Measurements from ENCODE around the gene PARD3B.
A peak's percentile ranks its signal among the peaks of the same experiment; 100 is the strongest.

The PARD3B gene

GRCh38 chr2:204796581-204796980 is 251.3 kb downstream of the PARD3B start:
- DNase-seq (ENCODE audit: insufficient read length, low spot score) (no peak), FAIRE-seq (peak; percentile 40)

GRCh38 chr2:204799791-204800190 is 254.5 kb downstream of the PARD3B start:
- FAIRE-seq, result no peak
- no peak for DNase-seq (ENCODE audit: insufficient read length, low spot score)

- FAIRE-seq, result no peak
- DNase-seq (ENCODE audit: insufficient read length, low spot score), result no peak
These were observed 263.2 kb downstream of the PARD3B start for GRCh38 chr2:204808494-204808893.

GRCh38 chr2:204824751-204825453 is 279.6 kb downstream of the PARD3B start:
- no peak for FAIRE-seq
- no peak for DNase-seq (ENCODE audit: insufficient read length, low spot score)

GRCh38 chr2:204825681-204826080 is 280.4 kb downstream of the PARD3B start:
- no peak for DNase-seq (ENCODE audit: insufficient read length, low spot score)
- no peak for FAIRE-seq

GRCh38 chr2:204827701-204828590 is 282.7 kb downstream of the PARD3B start:
- DNase-seq (ENCODE audit: insufficient read length, low spot score) (no peak), FAIRE-seq (no peak)

- no peak for DNase-seq (ENCODE audit: insufficient read length, low spot score)
- no peak for FAIRE-seq
These were observed 289.6 kb downstream of the PARD3B start for GRCh38 chr2:204834716-204835384.

- FAIRE-seq (no peak), DNase-seq (ENCODE audit: insufficient read length, low spot score) (no peak)
These were observed 290.5 kb downstream of the PARD3B start for GRCh38 chr2:204835786-204836185.

GRCh38 chr2:204840504-204840903 is 295.2 kb downstream of the PARD3B start:
- FAIRE-seq, result no peak

GRCh38 chr2:204842068-204842467 is 296.8 kb downstream of the PARD3B start:
- no peak for DNase-seq (ENCODE audit: insufficient read length, low spot score)
- no peak for FAIRE-seq

More at GRCh38 chr2:204840504-204840903, 295.2 kb downstream of the PARD3B start:
- no peak for DNase-seq (ENCODE audit: insufficient read length, low spot score)

GRCh38 chr2:204842661-204843485 is 297.6 kb downstream of the PARD3B start:
- FAIRE-seq (no peak), DNase-seq (ENCODE audit: insufficient read length, low spot score) (no peak)

- FAIRE-seq, result no peak
- no peak for DNase-seq (ENCODE audit: insufficient read length, low spot score)
These were observed 301.2 kb downstream of the PARD3B start for GRCh38 chr2:204846471-204846870.

GRCh38 chr2:204849892-204850291 is 304.6 kb downstream of the PARD3B start:
- DNase-seq (ENCODE audit: insufficient read length, low spot score), result no peak

GRCh38 chr2:204850581-204850980 is 305.3 kb downstream of the PARD3B start:
- FAIRE-seq, result no peak
- DNase-seq (ENCODE audit: insufficient read length, low spot score), result no peak

More at GRCh38 chr2:204849892-204850291, 304.6 kb downstream of the PARD3B start:
- FAIRE-seq, result no peak

GRCh38 chr2:204853905-204854304 is 308.6 kb downstream of the PARD3B start:
- no peak for DNase-seq (ENCODE audit: insufficient read length, low spot score)
- no peak for FAIRE-seq

GRCh38 chr2:204860274-204860673 is 315.0 kb downstream of the PARD3B start:
- FAIRE-seq (no peak), DNase-seq (ENCODE audit: insufficient read length, low spot score) (no peak)

GRCh38 chr2:204862809-204863208 is 317.5 kb downstream of the PARD3B start:
- DNase-seq (ENCODE audit: insufficient read length, low spot score), result no peak
- no peak for FAIRE-seq

- no peak for FAIRE-seq
These were observed 318.1 kb downstream of the PARD3B start for GRCh38 chr2:204863336-204863735.

GRCh38 chr2:204869132-204869823 is 324.0 kb downstream of the PARD3B start:
- no peak for DNase-seq (ENCODE audit: insufficient read length, low spot score)
- no peak for FAIRE-seq

More at GRCh38 chr2:204863336-204863735, 318.1 kb downstream of the PARD3B start:
- DNase-seq (ENCODE audit: insufficient read length, low spot score), result no peak

- DNase-seq (ENCODE audit: insufficient read length, low spot score) (no peak), FAIRE-seq (no peak)
These were observed 324.8 kb downstream of the PARD3B start for GRCh38 chr2:204870053-204870452.
